ENCODE results near the gene SLC30A7. TPM values are rescaled to one million over a fixed set of nuclear protein-coding genes. Genes with fewer than 3 reads are reported as not detected.

Gene SLC30A7
- total and polyA plus RNA-seq, 2 of the 13 experiments (the other 11 are each of a cell fraction or from before 2014, with no cell fraction given), result 8.3 to 40.8 TPM

- in situ Hi-C loops (cut with HindIII; ENCODE audit: extremely low pct_ligation_motif_present, low pct_unique_long_range_greater_than_20kb) (no loop called here), intact Hi-C loops (cut with micrococcal nuclease; ENCODE audit: unreplicated experiment) (no loop called here)
- Histone ChIP-seq H3K9ac (ENCODE audit: insufficient read depth, low read depth, low read length) (no peak overlapping the region), H3K4me3 (replicated peaks in 1 of 3; ENCODE audit: insufficient read depth in 1 of 3, low read depth in 2 of 3, low read length in 3 of 3) (no peak overlapping the region), H3K4me1 (ENCODE audit: insufficient read depth, low read length) (no peaks in the 10 kb centered on the region), H3K36me3 (replicated peaks in 1 of 2; ENCODE audit: control insufficient read depth in 1 of 2, insufficient read depth in 2 of 2, low read length in 2 of 2) (peaks cover 5 to 37% of the 10 kb centered on the region in 2 experiments; a peak in 4 of 5 replicates), H3K9me3 (ENCODE audit: low read length) (no peaks in the 10 kb centered on the region), H3K27me3 (ENCODE audit: control insufficient read depth in 1 of 2, insufficient read depth in 2 of 2, low read length in 2 of 2) (no peaks in the 10 kb centered on the region), H2AFZ (ENCODE audit: low read length) (no peak overlapping the region), H3K27ac (ENCODE audit: extremely low read length, insufficient read depth, low read length) (no peak overlapping the region), H3K4me2 (ENCODE audit: low read depth, low read length) (no peak overlapping the region), H4K20me1 (ENCODE audit: insufficient read depth, low read length) (no peaks in the 10 kb centered on the region), H3K79me2 (ENCODE audit: insufficient read depth, low read length) (no peaks in the 10 kb centered on the region)
- ATAC-seq, result no peak
- BruUV-seq (replicated peaks), result no TSS peak
- whole genome bisulfite sequencing (ENCODE audit: low lambda C conversion rate), result 97% methylated on average over 1 of the region's 1 CpG
- ChIA-PET POLR2A (no interaction called here), CTCF (ENCODE audit: low intra/inter-chr PET ratio, low total read pairs) (no interaction called here)
- TF ChIP-seq ZFP36L1 (CRISPR knock-in tag; IDR thresholded peaks at IDR 0.05), result no peak
- no peak for TF ChIP-seq ZBTB42 (CRISPR knock-in tag; IDR thresholded peaks at IDR 0.05)
- no peak for TF ChIP-seq GATAD2A (CRISPR knock-in tag; IDR thresholded peaks at IDR 0.05)
- no peak for TF ChIP-seq HMG20B (CRISPR knock-in tag; conservative IDR thresholded peaks at IDR 0.05)
- no peak for DNase-seq (ENCODE audit: low spot score)
- no peak for FAIRE-seq
Observed at GRCh38 chr1:100971021-100971420, 75.1 kb downstream of the SLC30A7 start.

- intact Hi-C loops (cut with micrococcal nuclease; ENCODE audit: unreplicated experiment), result no loop called here
- H3K79me2 ChIP-seq (ENCODE audit: insufficient read depth, low read length), result no peaks in the 10 kb centered on the region
- no peak for TF ChIP-seq ZNF605 (CRISPR knock-in tag; IDR thresholded peaks at IDR 0.05)
- no peak for TF ChIP-seq ZNF547 (CRISPR knock-in tag; IDR thresholded peaks at IDR 0.05)
- no peak for TF ChIP-seq DNMT1 (CRISPR knock-in tag; IDR thresholded peaks at IDR 0.05)
- no peak for TF ChIP-seq KLF6 (CRISPR knock-in tag; IDR thresholded peaks at IDR 0.05)
- TF ChIP-seq GPN1 (CRISPR knock-in tag; IDR thresholded peaks at IDR 0.05; ENCODE audit: borderline replicate concordance), result no peak
- no peak for TF ChIP-seq SIN3B (IDR thresholded peaks at IDR 0.05; ENCODE audit: low read length)
- no peak for TF ChIP-seq ZNF782 (CRISPR knock-in tag; IDR thresholded peaks at IDR 0.05; ENCODE audit: borderline replicate concordance)
- TF ChIP-seq XBP1 (CRISPR knock-in tag; IDR thresholded peaks at IDR 0.05), result no peak
- TF ChIP-seq ZNF761 (CRISPR knock-in tag; conservative IDR thresholded peaks at IDR 0.05), result no peak
- no peak for TF ChIP-seq POLR2AphosphoS5 (IDR thresholded peaks at IDR 0.05; ENCODE audit: low read depth, low read length)
- no peak for TF ChIP-seq PRDM10 (CRISPR knock-in tag; IDR thresholded peaks at IDR 0.05; ENCODE audit: low read depth)
- TF ChIP-seq ZMYM3 (CRISPR knock-in tag; IDR thresholded peaks at IDR 0.05), result no peak
- TF ChIP-seq JUNB (CRISPR knock-in tag; IDR thresholded peaks at IDR 0.05; ENCODE audit: borderline replicate concordance), result no peak
- TF ChIP-seq ONECUT2 (CRISPR knock-in tag; IDR thresholded peaks at IDR 0.05), result no peak
Observed at GRCh38 chr1:100972185-100972584, 76.3 kb downstream of the SLC30A7 start.

More at GRCh38 chr1:100972185-100972584, 76.3 kb downstream of the SLC30A7 start:
- Histone ChIP-seq H3K4me3 (replicated peaks in 1 of 3; ENCODE audit: insufficient read depth in 1 of 3, low read depth in 2 of 3, low read length in 3 of 3) (no peak overlapping the region), H4K20me1 (ENCODE audit: insufficient read depth, low read length) (no peaks in the 10 kb centered on the region), H3K27ac (ENCODE audit: extremely low read length, insufficient read depth, low read length) (no peak overlapping the region), H3K9ac (ENCODE audit: insufficient read depth, low read depth, low read length) (no peak overlapping the region), H3K36me3 (replicated peaks in 1 of 2; ENCODE audit: control insufficient read depth in 1 of 2, insufficient read depth in 2 of 2, low read length in 2 of 2) (peaks cover 3 to 35% of the 10 kb centered on the region in 2 experiments; a peak in 3 of 5 replicates), H3K4me1 (ENCODE audit: insufficient read depth, low read length) (no peaks in the 10 kb centered on the region), H3K4me2 (ENCODE audit: low read depth, low read length) (no peak overlapping the region), H3K9me3 (ENCODE audit: low read length) (no peaks in the 10 kb centered on the region), H2AFZ (ENCODE audit: low read length) (no peak overlapping the region), H3K27me3 (ENCODE audit: control insufficient read depth in 1 of 2, insufficient read depth in 2 of 2, low read length in 2 of 2) (no peaks in the 10 kb centered on the region)
- in situ Hi-C loops (cut with HindIII; ENCODE audit: extremely low pct_ligation_motif_present, low pct_unique_long_range_greater_than_20kb), result no loop called here
- no peak for ATAC-seq
- ChIA-PET CTCF (ENCODE audit: low intra/inter-chr PET ratio, low total read pairs) (no interaction called here), POLR2A (no interaction called here)
- no TSS peak for BruUV-seq (replicated peaks)
- WGBS (ENCODE audit: low lambda C conversion rate), result 100% methylated on average over 1 of the region's 1 CpG
- DNase-seq (ENCODE audit: low spot score), result no peak
- no peak for FAIRE-seq
